H1 (cell line): Measurements from ENCODE around the gene APC2. TPM values are rescaled to one million over a fixed set of nuclear protein-coding genes. Genes with fewer than 3 reads are reported as not detected.

Source experiments
- CTCF ChIA-PET: fragments of 300-600 bp; sonication (Branson Sonifier 250); formaldehyde crosslinking; loops from one replicate; lab custom pipeline; 2021; ENCODE audit not compliant: partially characterized antibody; lab: Charles Lee
- POLR2A ChIA-PET: fragments of 300-600 bp; sonication (Branson Sonifier 250); formaldehyde crosslinking; loops from one replicate; lab custom pipeline; 2021; ENCODE audit warnings: inconsistent platforms; ENCODE audit not compliant: partially characterized antibody; lab: Charles Lee
- DNase-seq, 2 experiments: peaks; one replicate each; pipeline versions ENCODE4 v3.0.0 to v3.0.0-alpha.2; 2010 to 2022; ENCODE audit warnings: low spot score in 2 of 2, low read depth in 1 of 2, mixed read lengths in 1 of 2
- FAIRE-seq: peaks from 2 replicates; lab custom pipeline; 2011; peaks lifted over from hg19 to GRCh38; lab: Jason Lieb, UNC
- H2AFZ ChIP-seq: 2 replicates; pipeline ENCODE4 v1.8.1; 2012; ENCODE audit warnings: low read length, inconsistent platforms
- H2AK5ac ChIP-seq: 2 replicates; pipeline ENCODE4 v1.6.1; 2013; ENCODE audit warnings: low read depth, low read length
- H2BK120ac ChIP-seq: replicated peaks from 2 replicates; pipeline ENCODE3; 2013; ENCODE audit warnings: low read depth, low read length, inconsistent platforms
- H2BK12ac ChIP-seq: 2 replicates; pipeline ENCODE4 v1.6.1; 2013; ENCODE audit warnings: low read depth, low read length
- H2BK15ac ChIP-seq: 2 replicates; pipeline ENCODE4 v1.6.1; 2013; ENCODE audit warnings: low read length
- H2BK20ac ChIP-seq: 2 replicates; pipeline ENCODE4 v1.6.1; 2013; ENCODE audit warnings: low read length
- H2BK5ac ChIP-seq: 2 replicates; pipeline ENCODE4 v1.6.1; 2013; ENCODE audit warnings: low read depth, low read length
- H3K14ac ChIP-seq: 2 replicates; pipeline ENCODE4 v1.6.1; 2013; ENCODE audit warnings: inconsistent platforms; ENCODE audit not compliant: insufficient read length
- H3K18ac ChIP-seq: 2 replicates; pipeline ENCODE4 v1.6.1; 2013; ENCODE audit warnings: low read length; ENCODE audit errors: extremely low read depth
- H3K23ac ChIP-seq: 2 replicates; pipeline ENCODE4 v1.6.1; 2013; ENCODE audit warnings: inconsistent platforms; ENCODE audit not compliant: insufficient read length
- H3K23me2 ChIP-seq: 2 replicates; pipeline ENCODE4 v1.6.1; 2013; ENCODE audit warnings: low read depth, low read length
- H3K27ac ChIP-seq: 2 replicates; pipeline ENCODE4 v1.6.1; 2011; ENCODE audit warnings: low read depth, low read length, inconsistent platforms
- H3K27me3 ChIP-seq, 4 experiments: replicated peaks in 1 of 4; 1 replicate in 1 of 4; 2 replicates in 3 of 4; pipeline versions ENCODE4 v1.6.1 to v1.8.1; 2011 to 2013; ENCODE audit warnings: low read length in 3 of 4, mild to moderate bottlenecking in 3 of 4, inconsistent platforms in 2 of 4, mixed read lengths in 2 of 4, moderate library complexity in 1 of 4; ENCODE audit not compliant: control insufficient read depth in 3 of 4, insufficient read depth in 3 of 4; ENCODE audit errors: extremely low read depth in 1 of 4
- H3K36me3 ChIP-seq, 4 experiments: 2 replicates each; pipeline versions ENCODE4 v1.6.1 to v1.8.1; 2011 to 2013; ENCODE audit warnings: mild to moderate bottlenecking in 4 of 4, low read length in 3 of 4, moderate library complexity in 2 of 4, control low read depth in 1 of 4, inconsistent platforms in 1 of 4; ENCODE audit not compliant: insufficient read depth in 4 of 4, control insufficient read depth in 2 of 4
- H3K4ac ChIP-seq: replicated peaks from 2 replicates; pipeline ENCODE3; 2013; ENCODE audit warnings: low read length, low read depth, mixed read lengths, inconsistent platforms; ENCODE audit not compliant: insufficient read length
- H3K4me1 ChIP-seq, 4 experiments: replicated peaks in 1 of 4; 1 replicate in 1 of 4; 2 replicates in 3 of 4; pipeline versions ENCODE4 v1.6.1 to v1.8.1; 2011 to 2013; ENCODE audit warnings: low read length in 3 of 4, inconsistent platforms in 2 of 4, mixed read lengths in 1 of 4; ENCODE audit not compliant: insufficient read depth in 4 of 4, control insufficient read depth in 3 of 4
- H3K4me2 ChIP-seq, 2 experiments: 2 replicates each; pipeline versions ENCODE4 v1.6.1 to v1.8.1; 2011 to 2013; ENCODE audit warnings: low read depth in 2 of 2, low read length in 2 of 2, control low read depth in 1 of 2, inconsistent platforms in 1 of 2, mild to moderate bottlenecking in 1 of 2; ENCODE audit not compliant: insufficient read depth in 1 of 2
- H3K4me3 ChIP-seq, 4 experiments: fragments of 200-600, 300-600 bp in 1 of 4; sonication (generic), shearing (Covaris generic), sonication (Bioruptor Twin) in 1 of 4; 2 replicates each; pipeline versions ENCODE4 v1.5.1 to v1.8.1; 2011 to 2016; ENCODE audit warnings: low read length in 4 of 4, low read depth in 3 of 4, control low read depth in 2 of 4, inconsistent platforms in 2 of 4, mild to moderate bottlenecking in 2 of 4, mixed read lengths in 1 of 4, moderate library complexity in 1 of 4; ENCODE audit not compliant: insufficient read depth in 2 of 4; ENCODE audit errors: extremely low read depth in 1 of 4
- H3K56ac ChIP-seq: replicated peaks from 2 replicates; pipeline ENCODE3; 2013; ENCODE audit warnings: low read depth, mild to moderate bottlenecking, mixed read lengths, low read length, inconsistent platforms; ENCODE audit not compliant: insufficient read length
- H3K79me1 ChIP-seq: 2 replicates; pipeline ENCODE4 v1.6.1; 2013; ENCODE audit warnings: low read depth, low read length, control low read depth
- H3K79me2 ChIP-seq, 2 experiments: 2 replicates each; pipeline versions ENCODE4 v1.6.1 to v1.8.1; 2012 to 2013; ENCODE audit warnings: low read length in 2 of 2, mild to moderate bottlenecking in 2 of 2, inconsistent platforms in 1 of 2; ENCODE audit not compliant: insufficient read depth in 2 of 2, control insufficient read depth in 1 of 2
- H3K9ac ChIP-seq, 4 experiments: replicated peaks in 1 of 4; 1 replicate in 1 of 4; 2 replicates in 3 of 4; pipeline versions ENCODE4 v1.6.1 to v1.8.1; 2011 to 2013; ENCODE audit warnings: low read depth in 3 of 4, low read length in 3 of 4, control low read depth in 2 of 4, mild to moderate bottlenecking in 2 of 4, moderate library complexity in 2 of 4, inconsistent platforms in 1 of 4; ENCODE audit errors: extremely low read depth in 1 of 4
- H3K9me3 ChIP-seq, 2 experiments: 2 replicates each; pipeline versions ENCODE4 v1.6.1 to v1.8.1; 2012 to 2013; ENCODE audit warnings: mild to moderate bottlenecking in 2 of 2, moderate library complexity in 2 of 2, control low read depth in 1 of 2, inconsistent platforms in 1 of 2, low read depth in 1 of 2, low read length in 1 of 2, mixed read lengths in 1 of 2; ENCODE audit not compliant: insufficient read depth in 2 of 2
- H4K20me1 ChIP-seq, 2 experiments: replicated peaks in 1 of 2; 2 replicates each; pipeline versions ENCODE3 to v1.8.1; 2011 to 2013; ENCODE audit warnings: inconsistent platforms in 2 of 2, low read length in 2 of 2, mild to moderate bottlenecking in 1 of 2; ENCODE audit not compliant: insufficient read depth in 2 of 2, control insufficient read depth in 1 of 2
- H4K5ac ChIP-seq: 2 replicates; pipeline ENCODE4 v1.6.1; 2013; ENCODE audit warnings: low read length, low read depth, mixed read lengths, inconsistent platforms; ENCODE audit not compliant: insufficient read length
- H4K8ac ChIP-seq: 2 replicates; pipeline ENCODE4 v1.8.0; 2013; ENCODE audit warnings: mild to moderate bottlenecking, moderate library complexity, low read length, inconsistent platforms; ENCODE audit not compliant: insufficient read depth; ENCODE audit errors: extremely low read depth
- H4K91ac ChIP-seq: replicated peaks from 2 replicates; pipeline ENCODE3; 2013; ENCODE audit warnings: low read length, mixed read lengths, inconsistent platforms; ENCODE audit not compliant: insufficient read length
- ASH2L ChIP-seq: fragments of 200-600, 300-600 bp; sonication (generic); IDR thresholded peaks from one replicate; pipeline ENCODE4 v1.7.1; 2017; ENCODE audit warnings: low read length
- CBX8 ChIP-seq: fragments of 300-800, 300-1000 bp; sonication (generic); IDR thresholded peaks from 2 replicates; pipeline ENCODE4 v1.7.1; 2016; ENCODE audit warnings: low read depth, low read length, borderline replicate concordance
- CEBPB ChIP-seq: IDR thresholded peaks from 2 replicates; pipeline ENCODE4 v1.6.1; 2012; ENCODE audit warnings: low read depth, low read length
- CREB1 ChIP-seq: IDR thresholded peaks from 2 replicates; pipeline ENCODE4 v1.6.1; 2012; ENCODE audit warnings: inconsistent platforms
- JUND ChIP-seq: IDR thresholded peaks from 2 replicates; pipeline ENCODE4 v1.6.1; 2011; ENCODE audit warnings: mild to moderate bottlenecking, improper control_type of control experiment, low read length
- NRF1 ChIP-seq: IDR thresholded peaks from 2 replicates; pipeline ENCODE4 v1.6.1; 2011; ENCODE audit warnings: mild to moderate bottlenecking, low read depth, low read length, improper control_type of control experiment
- PHF8 ChIP-seq: fragments of 200-600 bp; sonication (generic); conservative IDR thresholded peaks from 2 replicates; pipeline ENCODE4 v1.7.1; 2012; ENCODE audit warnings: low read depth, mild to moderate bottlenecking, inconsistent platforms, low read length, moderate library complexity
- POLR2A ChIP-seq, 2 experiments: IDR thresholded peaks; 1 replicate in 1 of 2; 2 replicates in 1 of 2; pipeline ENCODE4 v1.6.1; 2011; ENCODE audit warnings: low read depth in 2 of 2, low read length in 2 of 2, mild to moderate bottlenecking in 2 of 2; ENCODE audit errors: control extremely low read depth in 1 of 2
- POLR2AphosphoS5 ChIP-seq: IDR thresholded peaks from 2 replicates; pipeline ENCODE4 v1.6.1; 2011; ENCODE audit warnings: low read depth, low read length
- POU5F1 ChIP-seq: IDR thresholded peaks from 2 replicates; pipeline ENCODE4 v1.6.1; 2011; ENCODE audit warnings: low read depth, mild to moderate bottlenecking, low read length, moderate library complexity
- SAP30 ChIP-seq: fragments of 300-600 bp; sonication (generic); IDR thresholded peaks from 2 replicates; pipeline ENCODE4 v1.7.1; 2012; ENCODE audit warnings: low read length, moderate library complexity, mild to moderate bottlenecking, inconsistent platforms; ENCODE audit not compliant: insufficient read depth, insufficient replicate concordance
- SIRT6 ChIP-seq: IDR thresholded peaks from one replicate; pipeline ENCODE4 v1.7.1; 2012; ENCODE audit warnings: low read length, inconsistent platforms
- SP1 ChIP-seq: IDR thresholded peaks from 2 replicates; pipeline ENCODE4 v1.6.1; 2011; ENCODE audit warnings: low read depth, low read length
- TBP ChIP-seq: IDR thresholded peaks from 2 replicates; pipeline ENCODE4 v1.6.1; 2011; ENCODE audit warnings: low read depth, low read length, improper control_type of control experiment
- WGBS, 2 experiments: shearing (Covaris generic) in 1 of 2; methylation state at CpG; one replicate each; pipeline versions ENCODE4 v1.1.6 to v1.1.7; 2013 to 2015; ENCODE audit warnings: low lambda C conversion rate in 2 of 2, mixed read lengths in 2 of 2, inconsistent platforms in 1 of 2, low coverage in 1 of 2, missing lambda C conversion rate in 1 of 2; ENCODE audit not compliant: insufficient replicate concordance in 2 of 2, insufficient coverage in 1 of 2, insufficient read length in 1 of 2; ENCODE audit errors: extremely low coverage in 1 of 2, missing lambda C conversion rate in 1 of 2; 5-methylcytosine and 5-hydroxymethylcytosine counted together
- polyA plus RNA-seq, 7 experiments: library from polyadenylated mRNA; depleted of rRNA in 3 of 7; stranded (reverse) in 5 of 7; unstranded in 2 of 7; fragments of >200 nt in 5 of 7; fragments of 200-250 nt in 2 of 7; gene quantifications; 1 replicate in 5 of 7; 2 replicates in 1 of 7; 4 replicates in 1 of 7; pipeline versions ENCODE4 v1.2.1 to v1.2.3, GENCODE V29; 2011 to 2013; ENCODE audit warnings: missing spikeins in 2 of 7, mixed read lengths in 2 of 7
- total RNA-seq: library from RNA; stranded (reverse); fragmentation: NEBNext Ultra II Directional; extraction: Animal tissue kit (Norgen Biotek cat#: 25700); gene quantifications from 2 replicates; pipeline ENCODE4 v1.2.1, GENCODE V29; 2021

APC2 gene
- total and polyA plus RNA-seq, 2 of the 8 experiments (the other 6 are each of a cell fraction or from before 2014, with no cell fraction given) = 1.3 to 4.1 TPM

- peaks cover 0 to 2% (median 0%) of the 10 kb centered on the region in 4 experiments; a peak in 2 of 7 replicates for H3K27me3 ChIP-seq
- no peak within 1 kb of the TSS for H3K27ac ChIP-seq
- peaks cover 3% of the 10 kb centered on the region; the same call in 1 of the 2 replicates for H3K23me2 ChIP-seq
- ChIA-PET POLR2A (interaction anchor here (1.0 kb wide), 2 partner anchors 10 to 26 kb away, joined by 3 read pairs; no protein-coding TSS in a partner anchor), CTCF (no interaction called here)
- H4K91ac ChIP-seq = no peak within 1 kb of the TSS
- H3K4me3 ChIP-seq = peak within 1 kb of the TSS; percentile 51 to 81 (median 62)
- no peak within 1 kb of the TSS for H3K14ac ChIP-seq
- peaks cover 0 to 8% (median 5%) of the 10 kb centered on the region in 4 experiments; a peak in 5 of 7 replicates for H3K4me1 ChIP-seq
- H3K79me1 ChIP-seq = no peaks in the 10 kb centered on the region; the same call in 1 of the 2 replicates
- H3K56ac ChIP-seq = no peak within 1 kb of the TSS
- peak within 1 kb of the TSS; percentile 76 to 83 for H3K4me2 ChIP-seq
- H2AFZ ChIP-seq = no peak within 1 kb of the TSS; the same call in 1 of the 2 replicates
- peak within 1 kb of the TSS; percentile 19; the same call in 1 of the 2 replicates for H3K18ac ChIP-seq
- no peaks in the 10 kb centered on the region for H3K36me3 ChIP-seq
- H2BK12ac ChIP-seq = peak within 1 kb of the TSS; percentile 17; the same call in 1 of the 2 replicates
- peak within 1 kb of the TSS; percentile 51 for H4K8ac ChIP-seq
- peak within 1 kb of the TSS; percentile 86; the same call in 1 of the 2 replicates for H2AK5ac ChIP-seq
- 5% methylated on average over 50 of the region's 87 CpGs; no CpG with 5 or more reads in 1 of the 2 experiments for WGBS, 2 experiments
- H3K79me2 ChIP-seq = no peaks in the 10 kb centered on the region
- H3K9me3 ChIP-seq = no peaks in the 10 kb centered on the region
- peak within 1 kb of the TSS; percentile 19 for H4K5ac ChIP-seq
- H3K4ac ChIP-seq = no peak within 1 kb of the TSS
- FAIRE-seq (no peak), DNase-seq (no peak)
- peak within 1 kb of the TSS in 2 of 4 experiments; percentile 39 to 42; a peak in 3 of 7 replicates for H3K9ac ChIP-seq
- no peak within 1 kb of the TSS for H2BK15ac ChIP-seq
- H2BK120ac ChIP-seq = no peak within 1 kb of the TSS
- H2BK20ac ChIP-seq = no peak within 1 kb of the TSS
- peaks cover 0 to 2% of the 10 kb centered on the region in 2 experiments for H4K20me1 ChIP-seq
- no peak within 1 kb of the TSS for H3K23ac ChIP-seq
- 0 out of 2 replicates have a peak within 1 kb of the TSS, but pooled peaks have one; percentile 5 for H2BK5ac ChIP-seq
- TF ChIP-seq CEBPB (no peak), CBX8 (no peak), JUND (no peak), POLR2A (IDR thresholded peaks at IDR 0.05; ENCODE audit: control extremely low read depth in 1 of 2, low read depth in 2 of 2, low read length in 2 of 2) (no peak), TBP (no peak), POU5F1 (no peak), SAP30 (no peak), PHF8 (peak; percentile 46; the same call in 1 of the 2 replicates), SP1 (no peak), SIRT6 (no peak), ASH2L (peak; percentile 22), POLR2AphosphoS5 (no peak), CREB1 (no peak), NRF1 (no peak)
Measured at GRCh38 chr19:1401138-1401888, 48.6 kb upstream of the APC2 start, which contains the start of gene GAMT. Gene GAMT, minus strand, starts transcription at chr19:1401542. Its CDS starts 66 bp downstream, at chr19:1401476.
